ENCODE results near the gene VWA7. TPM values are rescaled to one million over a fixed set of nuclear protein-coding genes. Genes with fewer than 3 reads are reported as not detected.

VWA7 gene
- polyA plus RNA-seq, 12 donors = 1.1 to 4.1 (median 2.1) TPM; not detected in 2

Other genes starting within 250 kb of the VWA7 start
- gene MCCD1, start 248.4 kb downstream of the VWA7 start, polyA plus RNA-seq (ENCODE audit: insufficient read length in 12 of 12) = not detected
- gene DDX39B, start 235.3 kb downstream of the VWA7 start, polyA plus RNA-seq (ENCODE audit: insufficient read length in 12 of 12) = 100 to 1,000 TPM in 11 of 12 donors, not detected in 1; 312 to 457 (median 352) TPM
- 1 to 10 TPM in 10 of 12 donors, not detected in 2; 3.3 to 6.6 (median 4.1) TPM for gene ATP6V1G2, start 230.7 kb downstream of the VWA7 start, polyA plus RNA-seq (ENCODE audit: insufficient read length in 12 of 12)
- gene NFKBIL1, start 229.7 kb downstream of the VWA7 start, polyA plus RNA-seq (ENCODE audit: insufficient read length in 12 of 12) = 10 to 100 TPM in 11 of 12 donors, not detected in 1; 11.4 to 23.7 (median 14.1) TPM
- 1 to 10 TPM in 1 of 12 donors, under 1 TPM in 5, not detected in 6; 0.13 to 2.6 (median 0.33) TPM for gene LTA, start 205.0 kb downstream of the VWA7 start, polyA plus RNA-seq (ENCODE audit: insufficient read length in 12 of 12)
- gene TNF, start 201.8 kb downstream of the VWA7 start, polyA plus RNA-seq (ENCODE audit: insufficient read length in 12 of 12) = 1 to 10 TPM in 1 of 12 donors, under 1 TPM in 8, not detected in 3; 0.11 to 1.5 (median 0.33) TPM
- 10 to 100 TPM in 1 of 12 donors, 1 to 10 TPM in 7, under 1 TPM in 2, not detected in 2; 0.57 to 23.4 (median 1.3) TPM for gene LTB, start 194.9 kb downstream of the VWA7 start, polyA plus RNA-seq (ENCODE audit: insufficient read length in 12 of 12)
- gene LST1, start 191.1 kb downstream of the VWA7 start, polyA plus RNA-seq (ENCODE audit: insufficient read length in 12 of 12) = 10 to 100 TPM in 2 of 12 donors, 1 to 10 TPM in 8, not detected in 2; 3.9 to 24.6 (median 5.9) TPM
- gene NCR3, start 184.3 kb downstream of the VWA7 start, polyA plus RNA-seq (ENCODE audit: insufficient read length in 12 of 12) = under 1 TPM in 6 of 12 donors, not detected in 6; 0.22 to 0.63 (median 0.25) TPM
- 10 to 100 TPM in 11 of 12 donors, not detected in 1; 12.8 to 39.9 (median 18.8) TPM for gene AIF1, start 162.1 kb downstream of the VWA7 start, polyA plus RNA-seq (ENCODE audit: insufficient read length in 12 of 12)
- gene PRRC2A, start 156.6 kb downstream of the VWA7 start, polyA plus RNA-seq (ENCODE audit: insufficient read length in 12 of 12) = 100 to 1,000 TPM; 104 to 352 (median 123) TPM
- gene BAG6, start 124.7 kb downstream of the VWA7 start, polyA plus RNA-seq (ENCODE audit: insufficient read length in 12 of 12) = 100 to 1,000 TPM in 11 of 12 donors, not detected in 1; 153 to 248 (median 195) TPM
- gene APOM, start 121.4 kb downstream of the VWA7 start, polyA plus RNA-seq (ENCODE audit: insufficient read length in 12 of 12) = 1 to 10 TPM in 10 of 12 donors, not detected in 2; 3.4 to 9.7 (median 4.8) TPM
- 10 to 100 TPM in 11 of 12 donors, not detected in 1; 10.9 to 15.8 (median 12.5) TPM for gene C6orf47, start 116.5 kb downstream of the VWA7 start, polyA plus RNA-seq (ENCODE audit: insufficient read length in 12 of 12)
- gene GPANK1, start 112.3 kb downstream of the VWA7 start, polyA plus RNA-seq (ENCODE audit: insufficient read length in 12 of 12) = 10 to 100 TPM in 11 of 12 donors, not detected in 1; 12.1 to 25.8 (median 13.5) TPM
- gene CSNK2B, start 111.2 kb downstream of the VWA7 start, polyA plus RNA-seq (ENCODE audit: insufficient read length in 12 of 12) = 100 to 1,000 TPM in 11 of 12 donors, not detected in 1; 121 to 202 (median 144) TPM
- 10 to 100 TPM in 9 of 12 donors, 1 to 10 TPM in 2, not detected in 1; 6.1 to 27.9 (median 14.2) TPM for gene LY6G5B, start 107.4 kb downstream of the VWA7 start, polyA plus RNA-seq (ENCODE audit: insufficient read length in 12 of 12)
- 1 to 10 TPM in 10 of 12 donors, not detected in 2; 1.2 to 6.4 (median 3.2) TPM for gene LY6G5C, start 96.3 kb downstream of the VWA7 start, polyA plus RNA-seq (ENCODE audit: insufficient read length in 12 of 12)
- gene ABHD16A, start 74.0 kb downstream of the VWA7 start, polyA plus RNA-seq (ENCODE audit: insufficient read length in 12 of 12) = 10 to 100 TPM in 11 of 12 donors, not detected in 1; 35.4 to 54.1 (median 43.1) TPM
- under 1 TPM in 1 of 12 donors, not detected in 11; 0.27 TPM for gene LY6G6F, start 70.5 kb downstream of the VWA7 start, polyA plus RNA-seq (ENCODE audit: insufficient read length in 12 of 12)
- 1 to 10 TPM in 1 of 12 donors, under 1 TPM in 5, not detected in 6; 0.50 to 1.1 (median 0.75) TPM for gene LY6G6D, start 62.0 kb downstream of the VWA7 start, polyA plus RNA-seq (ENCODE audit: insufficient read length in 12 of 12)
- gene LY6G6C, start 55.6 kb downstream of the VWA7 start, polyA plus RNA-seq (ENCODE audit: insufficient read length in 12 of 12) = 1 to 10 TPM in 3 of 12 donors, under 1 TPM in 4, not detected in 5; 0.28 to 6.6 (median 0.63) TPM
- 1 to 10 TPM in 2 of 12 donors, under 1 TPM in 8, not detected in 2; 0.49 to 1.7 (median 0.63) TPM for gene MPIG6B, start 54.0 kb downstream of the VWA7 start, polyA plus RNA-seq (ENCODE audit: insufficient read length in 12 of 12)
- gene DDAH2, start 48.0 kb downstream of the VWA7 start, polyA plus RNA-seq (ENCODE audit: insufficient read length in 12 of 12) = 100 to 1,000 TPM in 8 of 12 donors, 10 to 100 TPM in 3, not detected in 1; 89.7 to 152 (median 108) TPM
- 100 to 1,000 TPM in 11 of 12 donors, not detected in 1; 100 to 194 (median 129) TPM for gene CLIC1, start 40.8 kb downstream of the VWA7 start, polyA plus RNA-seq (ENCODE audit: insufficient read length in 12 of 12)
- gene MSH5, start 37.3 kb downstream of the VWA7 start, polyA plus RNA-seq (ENCODE audit: insufficient read length in 12 of 12) = 10 to 100 TPM in 6 of 12 donors, 1 to 10 TPM in 5, not detected in 1; 7.4 to 32.2 (median 13.8) TPM
- 10 to 100 TPM in 1 of 12 donors, 1 to 10 TPM in 9, not detected in 2; 1.6 to 10.7 (median 2.4) TPM for gene SAPCD1, start 14.7 kb downstream of the VWA7 start, polyA plus RNA-seq (ENCODE audit: insufficient read length in 12 of 12)
- gene VARS1, start 18.4 kb upstream of the VWA7 start, polyA plus RNA-seq (ENCODE audit: insufficient read length in 12 of 12) = 10 to 100 TPM in 11 of 12 donors, not detected in 1; 38.6 to 60.8 (median 45.0) TPM
- gene LSM2, start 29.6 kb upstream of the VWA7 start, polyA plus RNA-seq (ENCODE audit: insufficient read length in 12 of 12) = 10 to 100 TPM in 11 of 12 donors, not detected in 1; 47.5 to 67.9 (median 58.6) TPM
- 1 to 10 TPM in 10 of 12 donors, not detected in 2; 3.6 to 5.5 (median 4.5) TPM for gene HSPA1L, start 38.0 kb upstream of the VWA7 start, polyA plus RNA-seq (ENCODE audit: insufficient read length in 12 of 12)
- gene HSPA1A, start 38.2 kb upstream of the VWA7 start, polyA plus RNA-seq (ENCODE audit: insufficient read length in 12 of 12) = 100 to 1,000 TPM in 1 of 12 donors, 10 to 100 TPM in 10, not detected in 1; 47.4 to 110 (median 62.3) TPM
- gene HSPA1B, start 50.4 kb upstream of the VWA7 start, polyA plus RNA-seq (ENCODE audit: insufficient read length in 12 of 12) = 1,000 to 10,000 TPM in 1 of 12 donors, 100 to 1,000 TPM in 2, 10 to 100 TPM in 9; 28.3 to 1,034 (median 49.7) TPM
- gene NEU1, start 85.5 kb upstream of the VWA7 start, polyA plus RNA-seq (ENCODE audit: insufficient read length in 12 of 12) = 10 to 100 TPM in 11 of 12 donors, not detected in 1; 14.6 to 32.7 (median 16.0) TPM
- gene SLC44A4, start 101.7 kb upstream of the VWA7 start, polyA plus RNA-seq (ENCODE audit: insufficient read length in 12 of 12) = 10 to 100 TPM in 1 of 12 donors, under 1 TPM in 9, not detected in 2; 0.09 to 25.0 (median 0.23) TPM
- gene EHMT2, start 120.4 kb upstream of the VWA7 start, polyA plus RNA-seq (ENCODE audit: insufficient read length in 12 of 12) = 10 to 100 TPM in 11 of 12 donors, not detected in 1; 26.0 to 62.8 (median 31.4) TPM
- gene ZBTB12, start 124.8 kb upstream of the VWA7 start, polyA plus RNA-seq (ENCODE audit: insufficient read length in 12 of 12) = 10 to 100 TPM in 5 of 12 donors, 1 to 10 TPM in 6, not detected in 1; 7.5 to 17.3 (median 9.7) TPM
- gene C2, start 150.4 kb upstream of the VWA7 start, polyA plus RNA-seq (ENCODE audit: insufficient read length in 12 of 12) = 10 to 100 TPM in 1 of 12 donors, 1 to 10 TPM in 10, not detected in 1; 4.3 to 21.2 (median 6.9) TPM
- gene CFB, start 168.8 kb upstream of the VWA7 start, polyA plus RNA-seq (ENCODE audit: insufficient read length in 12 of 12) = 1 to 10 TPM in 9 of 12 donors, under 1 TPM in 1, not detected in 2; 0.97 to 5.8 (median 1.6) TPM
- 10 to 100 TPM in 11 of 12 donors, not detected in 1; 54.1 to 83.6 (median 59.8) TPM for gene NELFE, start 181.6 kb upstream of the VWA7 start, polyA plus RNA-seq (ENCODE audit: insufficient read length in 12 of 12)
- gene SKIC2, start 181.8 kb upstream of the VWA7 start, polyA plus RNA-seq (ENCODE audit: insufficient read length in 12 of 12) = 10 to 100 TPM in 11 of 12 donors, not detected in 1; 15.5 to 39.5 (median 28.6) TPM
- 10 to 100 TPM in 11 of 12 donors, not detected in 1; 10.8 to 28.9 (median 16.1) TPM for gene DXO, start 194.8 kb upstream of the VWA7 start, polyA plus RNA-seq (ENCODE audit: insufficient read length in 12 of 12)
- gene C4A, start 204.7 kb upstream of the VWA7 start, polyA plus RNA-seq (ENCODE audit: insufficient read length in 12 of 12) = 10 to 100 TPM in 5 of 12 donors, 1 to 10 TPM in 5, not detected in 2; 4.4 to 20.3 (median 10.1) TPM
- gene C4B, start 237.5 kb upstream of the VWA7 start, polyA plus RNA-seq (ENCODE audit: insufficient read length in 12 of 12) = 10 to 100 TPM in 8 of 12 donors, 1 to 10 TPM in 3, not detected in 1; 7.2 to 23.8 (median 12.3) TPM

Data from muscle of arm (tissue), 12 donors.